KOPT-K1 (cell line): ENCODE results near the gene TRPC6.
"Not testable (repeated sequence)": the region's sequence is repeated elsewhere in the genome, so short reads cannot be mapped to it uniquely, and the experiment has no call there.

ENCODE experiments used
- H3K27ac ChIP-seq: fragments of 200-600 bp; sonication (generic); 2 replicates; pipeline ENCODE4 v1.5.1; 2016; ENCODE audit warnings: antibody characterized with exemption, mild to moderate bottlenecking, low read depth, low read length; ENCODE audit not compliant: poor library complexity, severe bottlenecking
- H3K36me3 ChIP-seq: fragments of 200-600 bp; sonication (generic); 2 replicates; pipeline ENCODE4 v1.5.1; 2017; ENCODE audit warnings: antibody characterized with exemption, mild to moderate bottlenecking, low read length, moderate library complexity; ENCODE audit not compliant: insufficient read depth
- H3K9me3 ChIP-seq: fragments of 200-600 bp; sonication (generic); 2 replicates; pipeline ENCODE4 v1.5.1; 2017; ENCODE audit warnings: antibody characterized with exemption, low read length, mild to moderate bottlenecking; ENCODE audit not compliant: insufficient read depth, poor library complexity, severe bottlenecking

The TRPC6 gene

GRCh38 chr11:101448881-101449442 is 134.8 kb downstream of the TRPC6 start:
- Histone ChIP-seq H3K9me3 (no peaks in the 10 kb centered on the region), H3K36me3 (no peaks in the 10 kb centered on the region), H3K27ac (no peak overlapping the region)

- H3K36me3 ChIP-seq: no peaks in the 10 kb centered on the region
- no peaks in the 10 kb centered on the region for H3K9me3 ChIP-seq
- H3K27ac ChIP-seq: no peak overlapping the region
These were observed 137.1 kb downstream of the TRPC6 start for GRCh38 chr11:101446726-101447125.

GRCh38 chr11:101446238-101446637 is 137.6 kb downstream of the TRPC6 start:
- Histone ChIP-seq H3K36me3 (no peaks in the 10 kb centered on the region), H3K9me3 (no peaks in the 10 kb centered on the region), H3K27ac (no peak overlapping the region)

- Histone ChIP-seq H3K36me3 (no peaks in the 10 kb centered on the region), H3K27ac (no peak overlapping the region)
These were observed 138.0 kb downstream of the TRPC6 start for GRCh38 chr11:101445761-101446160.

GRCh38 chr11:101444851-101445250 is 139.0 kb downstream of the TRPC6 start:
- H3K36me3 ChIP-seq: no peaks in the 10 kb centered on the region
- H3K27ac ChIP-seq: no peak overlapping the region
- H3K9me3 ChIP-seq: no peaks in the 10 kb centered on the region

More at GRCh38 chr11:101445761-101446160, 138.0 kb downstream of the TRPC6 start:
- H3K9me3 ChIP-seq: no peaks in the 10 kb centered on the region

- H3K9me3 ChIP-seq: no peaks in the 10 kb centered on the region
- H3K36me3 ChIP-seq: no peaks in the 10 kb centered on the region
- H3K27ac ChIP-seq: no peak overlapping the region
These were observed 139.6 kb downstream of the TRPC6 start for GRCh38 chr11:101444164-101444563.

- Histone ChIP-seq H3K9me3 (no peaks in the 10 kb centered on the region), H3K27ac (no peak overlapping the region), H3K36me3 (no peaks in the 10 kb centered on the region)
These were observed 140.8 kb downstream of the TRPC6 start for GRCh38 chr11:101442936-101443521.

GRCh38 chr11:101442171-101442570 is 141.6 kb downstream of the TRPC6 start:
- Histone ChIP-seq H3K36me3 (no peaks in the 10 kb centered on the region), H3K27ac (no peak overlapping the region), H3K9me3 (no peaks in the 10 kb centered on the region)

- H3K36me3 ChIP-seq: no peaks in the 10 kb centered on the region
- no peak overlapping the region for H3K27ac ChIP-seq
- H3K9me3 ChIP-seq: no peaks in the 10 kb centered on the region
These were observed 142.1 kb downstream of the TRPC6 start for GRCh38 chr11:101441747-101442146.

- H3K27ac ChIP-seq: no peak overlapping the region
- no peaks in the 10 kb centered on the region for H3K36me3 ChIP-seq
- no peaks in the 10 kb centered on the region for H3K9me3 ChIP-seq
These were observed 144.3 kb downstream of the TRPC6 start for GRCh38 chr11:101439488-101439887.

DNA sequence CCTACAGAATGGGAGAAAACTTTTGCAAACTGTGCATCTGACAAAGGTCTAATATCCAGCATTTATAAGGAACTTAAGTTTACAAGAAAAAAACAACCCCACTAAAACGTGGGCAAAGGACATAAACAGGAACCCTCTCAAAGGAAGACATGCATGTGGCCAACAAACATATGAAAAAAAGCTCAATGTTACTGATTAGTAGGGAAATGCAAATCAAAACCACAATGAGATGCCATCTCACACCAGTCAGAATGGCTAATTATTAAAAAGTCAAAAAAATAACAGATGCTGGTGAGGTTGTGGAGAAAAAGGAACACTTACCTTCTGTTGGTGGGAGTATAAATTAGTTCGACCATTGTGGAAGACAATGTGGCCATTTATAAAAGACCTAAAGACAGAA is 145.1 kb downstream of the TRPC6 start:
- not testable (repeated sequence) for H3K9me3 ChIP-seq, H3K27ac ChIP-seq, H3K36me3 ChIP-seq

GRCh38 chr11:101438126-101438525 is 145.7 kb downstream of the TRPC6 start:
- H3K36me3 ChIP-seq: no peaks in the 10 kb centered on the region
- H3K27ac ChIP-seq: no peak overlapping the region
- H3K9me3 ChIP-seq: no peaks in the 10 kb centered on the region

GRCh38 chr11:101436511-101437142 is 147.2 kb downstream of the TRPC6 start:
- Histone ChIP-seq H3K36me3 (no peaks in the 10 kb centered on the region), H3K27ac (no peak overlapping the region), H3K9me3 (no peaks in the 10 kb centered on the region)

GRCh38 chr11:101435408-101435973 is 148.3 kb downstream of the TRPC6 start:
- no peaks in the 10 kb centered on the region for H3K9me3 ChIP-seq
- no peak overlapping the region for H3K27ac ChIP-seq
- H3K36me3 ChIP-seq: no peaks in the 10 kb centered on the region

DNA sequence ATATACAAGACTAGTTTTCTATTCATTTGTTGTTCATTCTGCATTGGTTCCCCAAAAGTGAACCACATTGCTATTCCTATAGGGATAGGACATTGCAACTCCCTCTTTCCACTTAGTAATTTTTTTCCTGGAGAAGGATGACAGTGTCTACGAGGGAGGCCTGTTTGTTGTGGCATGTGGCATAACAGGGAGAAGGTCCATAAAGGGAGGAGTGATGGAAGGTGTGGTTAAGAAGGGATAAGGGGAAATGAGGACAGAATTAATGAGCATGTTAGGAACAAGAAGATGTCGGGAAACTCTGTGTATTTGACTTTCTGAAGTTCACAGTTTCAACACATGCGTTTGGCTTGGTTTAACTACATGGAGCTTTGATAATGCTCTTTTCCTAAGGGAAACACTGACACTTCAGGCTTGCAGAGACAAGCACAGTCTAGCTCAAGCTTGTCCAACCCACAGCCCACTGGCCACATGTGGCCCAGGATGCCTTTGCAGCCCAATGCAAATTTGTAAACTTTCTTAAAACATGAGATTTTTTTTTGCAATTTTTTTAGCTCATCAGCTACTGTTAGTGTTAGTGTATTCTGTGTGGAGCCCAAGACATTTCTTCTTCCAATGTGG is 149.7 kb downstream of the TRPC6 start:
- Histone ChIP-seq H3K36me3 (no peaks in the 10 kb centered on the region), H3K9me3 (no peaks in the 10 kb centered on the region), H3K27ac (no peak overlapping the region)
